A673 (cell line): ENCODE results near the gene PHLPP2. TPM values are rescaled to one million over a fixed set of nuclear protein-coding genes. Genes with fewer than 3 reads are reported as not detected.
A peak's percentile ranks its signal among the peaks of the same experiment; 100 is the strongest.

Source experiments
- BruUV-seq: library from RNA; stranded (reverse); fragments of 400-500 nt; replicated peaks from 2 replicates; lab custom pipeline; 2021; lab: Mats Ljungman, UMichigan
- CTCF ChIA-PET: fragments of 300-600 bp; sonication (Branson Sonifier 250); formaldehyde crosslinking; loops from one replicate; lab custom pipeline; 2022; ENCODE audit warnings: antibody characterized with exemption; lab: Charles Lee
- POLR2A ChIA-PET: fragments of 300-600 bp; sonication (Branson Sonifier 250); formaldehyde crosslinking; loops from one replicate; lab custom pipeline; 2022; ENCODE audit warnings: antibody characterized with exemption; ENCODE audit not compliant: low non-redundant PET; lab: Charles Lee
- DNase-seq: peaks from one replicate; pipeline ENCODE4 v3.0.0-alpha.2; 2015; ENCODE audit warnings: low spot score
- H3K27ac ChIP-seq: fragments of 200-600 bp; sonication (generic); 2 replicates; pipeline ENCODE4 v1.5.1; 2016; ENCODE audit warnings: mixed run types, low read depth, mild to moderate bottlenecking, mixed read lengths, antibody characterized with exemption, low read length; ENCODE audit not compliant: poor library complexity, severe bottlenecking
- H3K27me3 ChIP-seq: fragments of 200-600 bp; sonication (generic); replicated peaks from 2 replicates; pipeline ENCODE4 v1.6.1; 2017; ENCODE audit warnings: mixed run types, low read depth, mild to moderate bottlenecking, mixed read lengths, antibody characterized with exemption, low read length; ENCODE audit not compliant: insufficient read depth, poor library complexity
- H3K36me3 ChIP-seq: fragments of 200-600 bp; sonication (generic); 2 replicates; pipeline ENCODE4 v1.6.1; 2016; ENCODE audit warnings: mixed run types, mild to moderate bottlenecking, mixed read lengths, antibody characterized with exemption, low read length; ENCODE audit not compliant: insufficient read depth, poor library complexity, severe bottlenecking
- H3K4me1 ChIP-seq: fragments of 200-600 bp; sonication (generic); 2 replicates; pipeline ENCODE4 v1.6.1; 2017; ENCODE audit warnings: mixed run types, mild to moderate bottlenecking, mixed read lengths, antibody characterized with exemption, low read length; ENCODE audit not compliant: insufficient read depth, poor library complexity, severe bottlenecking
- H3K4me3 ChIP-seq: fragments of 200-600 bp; sonication (generic); 2 replicates; pipeline ENCODE4 v1.5.1; 2016; ENCODE audit warnings: low read depth, mixed run types, mild to moderate bottlenecking, mixed read lengths, low read length; ENCODE audit not compliant: poor library complexity, severe bottlenecking
- H3K9me3 ChIP-seq: fragments of 200-600 bp; sonication (generic); 2 replicates; pipeline ENCODE4 v1.6.1; 2016; ENCODE audit warnings: mixed run types, low read depth, mild to moderate bottlenecking, mixed read lengths, antibody characterized with exemption, low read length; ENCODE audit not compliant: poor library complexity, severe bottlenecking
- EZH2 ChIP-seq: fragments of 200-600 bp; sonication (generic); IDR thresholded peaks from 2 replicates; pipeline ENCODE4 v1.6.1; 2017; ENCODE audit warnings: borderline replicate concordance, low read depth, mild to moderate bottlenecking, mixed read lengths, antibody characterized with exemption, low read length; ENCODE audit not compliant: poor library complexity, severe bottlenecking
- intact Hi-C: fragments of 100-400 bp; cut with micrococcal nuclease; formaldehyde crosslinking; loops from one replicate; pipeline ENCODE4 v1.10.0; 2022; ENCODE audit not compliant: unreplicated experiment
- total RNA-seq: library from RNA; stranded (reverse); gene quantifications from 2 replicates; pipeline ENCODE4 v1.2.3, GENCODE V29; 2021
- TF ChIP-seq, protein P1 (sequence below): fragments of 300-800, 200-600 bp; sonication (generic); conservative IDR thresholded peaks from 2 replicates; pipeline ENCODE4 v1.5.1; 2017; ENCODE audit warnings: low read depth, mild to moderate bottlenecking, antibody characterized with exemption, low read length, moderate library complexity, mixed read lengths

Gene PHLPP2
- total RNA-seq, 1 experiment from 2014 or later = 18.3 TPM

DNA sequence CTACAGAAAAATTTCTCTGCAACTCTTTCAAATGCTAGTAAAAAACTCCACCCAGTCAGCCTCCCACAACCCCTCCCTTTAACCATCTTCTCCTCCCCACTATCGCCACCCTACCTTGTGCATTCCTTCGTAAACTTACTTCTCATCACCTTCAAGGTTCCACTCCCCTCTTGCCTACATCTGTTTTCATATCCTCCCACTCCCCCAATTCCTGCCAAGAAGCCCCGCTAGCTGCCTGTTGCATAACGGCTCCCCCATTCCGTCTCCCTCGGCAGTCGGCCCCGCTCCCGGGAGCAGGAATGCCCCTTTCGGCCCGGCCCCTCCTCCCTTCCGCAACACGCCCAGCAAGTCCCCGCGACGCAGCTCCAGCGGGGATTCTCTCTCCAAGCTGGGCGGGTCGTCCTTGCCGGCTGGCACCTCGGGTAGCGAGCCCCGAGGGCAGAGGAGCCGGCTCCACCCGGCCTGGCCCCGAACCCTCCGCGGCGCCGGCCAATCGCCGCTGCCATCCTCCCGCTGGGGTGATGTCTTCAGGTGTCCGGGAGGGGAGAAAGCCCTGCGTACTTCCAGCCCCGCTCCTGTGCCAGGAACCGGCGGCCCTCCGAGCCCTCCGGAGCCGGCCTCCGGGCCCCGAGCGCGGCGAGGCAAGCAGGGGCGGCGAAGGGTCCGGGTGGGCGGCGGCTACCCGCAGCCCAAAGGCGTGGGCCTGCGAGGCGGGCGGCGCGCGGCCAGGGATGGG lies 1.5 kb downstream of the PHLPP2 start:
- Histone ChIP-seq H3K27me3 (no peaks in the 10 kb centered on the region), H3K9me3 (no peaks in the 10 kb centered on the region), H3K4me3 (peak overlapping the region; percentile 92), H3K36me3 (no peaks in the 10 kb centered on the region), H3K4me1 (peaks cover 9% of the 10 kb centered on the region), H3K27ac (peak overlapping the region; percentile 82)
- POLR2A ChIA-PET = no interaction called here
- peak; percentile 91 for DNase-seq
- intact Hi-C loops = no loop called here
- no peak for TF ChIP-seq EZH2
- TF ChIP-seq, protein P1, sequence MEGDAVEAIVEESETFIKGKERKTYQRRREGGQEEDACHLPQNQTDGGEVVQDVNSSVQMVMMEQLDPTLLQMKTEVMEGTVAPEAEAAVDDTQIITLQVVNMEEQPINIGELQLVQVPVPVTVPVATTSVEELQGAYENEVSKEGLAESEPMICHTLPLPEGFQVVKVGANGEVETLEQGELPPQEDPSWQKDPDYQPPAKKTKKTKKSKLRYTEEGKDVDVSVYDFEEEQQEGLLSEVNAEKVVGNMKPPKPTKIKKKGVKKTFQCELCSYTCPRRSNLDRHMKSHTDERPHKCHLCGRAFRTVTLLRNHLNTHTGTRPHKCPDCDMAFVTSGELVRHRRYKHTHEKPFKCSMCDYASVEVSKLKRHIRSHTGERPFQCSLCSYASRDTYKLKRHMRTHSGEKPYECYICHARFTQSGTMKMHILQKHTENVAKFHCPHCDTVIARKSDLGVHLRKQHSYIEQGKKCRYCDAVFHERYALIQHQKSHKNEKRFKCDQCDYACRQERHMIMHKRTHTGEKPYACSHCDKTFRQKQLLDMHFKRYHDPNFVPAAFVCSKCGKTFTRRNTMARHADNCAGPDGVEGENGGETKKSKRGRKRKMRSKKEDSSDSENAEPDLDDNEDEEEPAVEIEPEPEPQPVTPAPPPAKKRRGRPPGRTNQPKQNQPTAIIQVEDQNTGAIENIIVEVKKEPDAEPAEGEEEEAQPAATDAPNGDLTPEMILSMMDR = no peak
- no TSS peak for BruUV-seq
- CTCF ChIA-PET = interaction anchor here (0.5 kb wide), 1 partner anchor 96 kb away, joined by 3 read pairs; no protein-coding TSS in a partner anchor

DNA sequence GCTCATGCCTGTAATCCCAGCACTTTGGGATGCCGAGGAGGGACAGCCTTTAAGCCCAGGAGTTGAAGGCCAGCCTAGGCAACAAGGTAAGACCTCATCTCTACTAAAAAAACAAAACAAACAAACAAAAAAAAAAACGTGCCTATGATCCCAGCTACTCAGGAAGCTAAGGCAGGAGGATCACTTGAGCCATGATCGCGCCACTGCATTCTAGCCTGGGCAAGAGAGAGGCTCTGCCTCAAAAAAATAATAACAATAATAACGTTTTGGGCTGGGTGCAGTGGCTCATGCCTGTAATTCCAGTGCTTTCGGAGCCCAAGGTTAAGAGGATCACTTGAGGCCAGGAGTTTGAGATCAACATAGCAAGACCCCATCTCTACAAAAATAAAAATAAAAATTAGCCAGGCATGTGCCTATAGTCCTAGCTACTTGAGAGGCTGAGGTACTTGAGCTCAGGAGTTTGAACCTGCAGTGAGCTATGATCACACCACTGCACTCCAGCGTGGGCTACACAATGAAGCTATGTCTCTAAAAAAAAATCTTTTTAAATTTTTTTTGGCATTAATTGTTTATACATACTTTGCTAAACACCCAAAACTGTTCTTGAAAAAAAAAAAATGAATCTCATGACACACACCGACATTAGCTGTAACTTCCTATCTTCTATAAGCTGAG lies 3.3 kb downstream of the PHLPP2 start:
- no peak overlapping the region for H3K4me3 ChIP-seq
- intact Hi-C loops = no loop called here
- no peak for TF ChIP-seq EZH2
- TF ChIP-seq, protein P1 = no peak
- H3K36me3 ChIP-seq = no peaks in the 10 kb centered on the region
- BruUV-seq = no TSS peak
- no peaks in the 10 kb centered on the region for H3K9me3 ChIP-seq
- no peak for DNase-seq
- H3K27ac ChIP-seq = no peak overlapping the region
- peaks cover 9% of the 10 kb centered on the region for H3K4me1 ChIP-seq
- POLR2A ChIA-PET = no interaction called here
- H3K27me3 ChIP-seq = no peaks in the 10 kb centered on the region
- CTCF ChIA-PET = no interaction called here

DNA sequence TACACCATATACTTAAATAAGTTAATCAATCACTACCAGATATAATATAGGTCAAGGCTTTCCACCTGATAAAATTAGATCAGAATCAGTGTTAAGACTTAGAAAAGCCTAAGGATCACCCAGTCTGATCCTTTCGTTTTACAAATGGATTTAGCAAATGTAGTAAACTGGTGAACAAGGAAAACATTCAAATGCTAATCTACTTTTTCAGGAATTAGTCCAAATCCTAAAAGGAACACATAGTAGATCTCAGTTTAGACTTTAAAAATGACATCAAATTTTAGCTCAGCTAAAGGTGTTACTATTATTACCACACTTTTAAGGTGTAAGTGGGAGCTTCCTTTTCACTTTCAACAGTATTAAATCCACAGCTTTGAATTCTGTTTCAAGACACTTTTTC lies 12.0 kb downstream of the PHLPP2 start:
- TF ChIP-seq, protein P1 = no peak
- no peak for TF ChIP-seq EZH2
- BruUV-seq = no TSS peak
- intact Hi-C loops = no loop called here

More for the DNA sequence above, 12.0 kb downstream of the PHLPP2 start:
- CTCF ChIA-PET = no interaction called here
- peak overlapping the region; percentile 17 for H3K27ac ChIP-seq
- peaks cover 37% of the 10 kb centered on the region for H3K4me1 ChIP-seq
- H3K27me3 ChIP-seq = no peaks in the 10 kb centered on the region
- POLR2A ChIA-PET = no interaction called here
- H3K4me3 ChIP-seq = no peak overlapping the region
- no peak for DNase-seq
- H3K36me3 ChIP-seq = peaks cover 8% of the 10 kb centered on the region
- no peaks in the 10 kb centered on the region for H3K9me3 ChIP-seq
